ENCODE measurements around the gene PAPLN.

PAPLN gene

GRCh38 chr14:73248108-73248868, 11.0 kb downstream of the PAPLN start:
- peak; percentile 42 for DNase-seq

GRCh38 chr14:73249108-73249507, 11.8 kb downstream of the PAPLN start:
- DNase-seq: no peak

GRCh38 chr14:73249564-73250316, 12.4 kb downstream of the PAPLN start:
- no peak for DNase-seq

GRCh38 chr14:73250317-73250713, 13.0 kb downstream of the PAPLN start:
- no peak for DNase-seq

GRCh38 chr14:73250781-73251500, 13.6 kb downstream of the PAPLN start:
- DNase-seq: no peak

GRCh38 chr14:73251516-73252215, 14.4 kb downstream of the PAPLN start:
- no peak for DNase-seq

GRCh38 chr14:73252491-73253322, 15.4 kb downstream of the PAPLN start:
- DNase-seq: no peak

- DNase-seq: no peak
These were observed 16.0 kb downstream of the PAPLN start for GRCh38 chr14:73253323-73253610.

GRCh38 chr14:73253721-73254120, 16.4 kb downstream of the PAPLN start:
- DNase-seq: no peak

GRCh38 chr14:73254247-73255004, 17.1 kb downstream of the PAPLN start:
- DNase-seq: no peak

- no peak for DNase-seq
These were observed 17.7 kb downstream of the PAPLN start for GRCh38 chr14:73255005-73255400.

- DNase-seq: no peak
These were observed 18.5 kb downstream of the PAPLN start for GRCh38 chr14:73255693-73256225.

GRCh38 chr14:73258076-73258475, 20.8 kb downstream of the PAPLN start:
- DNase-seq: no peak

- no peak for DNase-seq
These were observed 21.7 kb downstream of the PAPLN start for GRCh38 chr14:73258845-73259611.

GRCh38 chr14:73259837-73260236, 22.5 kb downstream of the PAPLN start:
- DNase-seq: no peak

- no peak for DNase-seq
These were observed 23.3 kb downstream of the PAPLN start for GRCh38 chr14:73260574-73260973.

GRCh38 chr14:73261075-73261474, 23.8 kb downstream of the PAPLN start:
- DNase-seq: no peak

GRCh38 chr14:73261520-73262426, 24.5 kb downstream of the PAPLN start:
- no peak for DNase-seq

- DNase-seq: no peak
These were observed 25.3 kb downstream of the PAPLN start for GRCh38 chr14:73262427-73263183.

Measured in HCEC 1CT (cell line).